GM19438 (cell line): ENCODE data around the gene GJA3.
"Not testable (repeated sequence)": the region's sequence is repeated elsewhere in the genome, so short reads cannot be mapped to it uniquely, and the experiment has no call there.

ENCODE experiments used
- ATAC-seq: cut with Tn5 transposase; IDR thresholded peaks from one replicate; pipeline ENCODE4 v1.9.1; 2021; ENCODE audit warnings: low read depth; ENCODE audit not compliant: unreplicated experiment

The GJA3 gene

GRCh38 chr13:20156702-20157101 is 4.2 kb downstream of the GJA3 start:
- ATAC-seq, result no peak

GRCh38 chr13:20153290-20153689 is 7.6 kb downstream of the GJA3 start:
- ATAC-seq, result not testable (repeated sequence)

- no peak for ATAC-seq
Measured at GRCh38 chr13:20151612-20152011, 9.2 kb downstream of the GJA3 start.

GRCh38 chr13:20151016-20151415 is 9.8 kb downstream of the GJA3 start:
- ATAC-seq, result no peak

GRCh38 chr13:20150561-20150960 is 10.3 kb downstream of the GJA3 start:
- ATAC-seq, result no peak

- no peak for ATAC-seq
Measured at GRCh38 chr13:20149762-20150161, 11.1 kb downstream of the GJA3 start.

GRCh38 chr13:20148501-20149183 is 12.2 kb downstream of the GJA3 start:
- ATAC-seq, result no peak

- ATAC-seq, result no peak
Measured at GRCh38 chr13:20146381-20146780, 14.5 kb downstream of the GJA3 start.

GRCh38 chr13:20145521-20145920 is 15.3 kb downstream of the GJA3 start:
- no peak for ATAC-seq

- ATAC-seq, result no peak
Measured at GRCh38 chr13:20144141-20144850, 16.6 kb downstream of the GJA3 start.

GRCh38 chr13:20142927-20143480 is 17.8 kb downstream of the GJA3 start:
- ATAC-seq, result no peak

- ATAC-seq, result no peak
Measured at GRCh38 chr13:20142023-20142926, 18.6 kb downstream of the GJA3 start.

- no peak for ATAC-seq
Measured at GRCh38 chr13:20141238-20142022, 19.4 kb downstream of the GJA3 start.

GRCh38 chr13:20140487-20140886 is 20.4 kb downstream of the GJA3 start:
- ATAC-seq, result no peak

- no peak for ATAC-seq
Measured at GRCh38 chr13:20137875-20138274, 23.0 kb downstream of the GJA3 start.

GRCh38 chr13:20136781-20137703 is 23.8 kb downstream of the GJA3 start:
- ATAC-seq, result peak; percentile 70

- no peak for ATAC-seq
Measured at GRCh38 chr13:20134732-20135131, 26.1 kb downstream of the GJA3 start.

GRCh38 chr13:20132052-20132634 is 28.7 kb downstream of the GJA3 start:
- ATAC-seq, result no peak
